Mesendoderm (in vitro differentiated cells): ENCODE measurements around the gene UQCRQ.
"Not testable (repeated sequence)": the region's sequence is repeated elsewhere in the genome, so short reads cannot be mapped to it uniquely, and the experiment has no call there.

Experiments
- DNase-seq: peaks from one replicate; pipeline ENCODE4 v3.0.0; 2013
- H2AK5ac ChIP-seq: 2 replicates; pipeline ENCODE4 v1.6.1; 2013; ENCODE audit warnings: low read length, inconsistent platforms
- H2BK120ac ChIP-seq: 2 replicates; pipeline ENCODE4 v1.6.1; 2013; ENCODE audit warnings: low read depth, mild to moderate bottlenecking, low read length, moderate library complexity, mixed read lengths
- H2BK15ac ChIP-seq: replicated peaks from 2 replicates; pipeline ENCODE4 v1.6.1; 2013; ENCODE audit warnings: low read depth, mild to moderate bottlenecking, moderate library complexity
- H2BK5ac ChIP-seq: 2 replicates; pipeline ENCODE4 v1.6.1; 2013; ENCODE audit warnings: low read length, inconsistent platforms
- H3K18ac ChIP-seq: 2 replicates; pipeline ENCODE4 v1.6.1; 2013; ENCODE audit warnings: mild to moderate bottlenecking, low read length, mixed read lengths
- H3K23ac ChIP-seq: one replicate; pipeline ENCODE4 v1.6.1; 2013; ENCODE audit warnings: low read length
- H3K27ac ChIP-seq: 2 replicates; pipeline ENCODE4 v1.5.1; 2013; ENCODE audit warnings: low read depth, mild to moderate bottlenecking, inconsistent platforms, low read length, moderate library complexity
- H3K27me3 ChIP-seq: 2 replicates; pipeline ENCODE4 v1.6.1; 2013; ENCODE audit warnings: low read length, control low read depth, mild to moderate bottlenecking, inconsistent platforms; ENCODE audit not compliant: insufficient read depth, poor library complexity
- H3K36me3 ChIP-seq: 2 replicates; pipeline ENCODE4 v1.6.1; 2013; ENCODE audit warnings: low read length, inconsistent platforms; ENCODE audit not compliant: control insufficient read depth, insufficient read depth
- H3K4ac ChIP-seq: one replicate; pipeline ENCODE4 v1.6.1; 2013; ENCODE audit warnings: low read depth, mild to moderate bottlenecking, low read length, moderate library complexity
- H3K4me1 ChIP-seq: 2 replicates; pipeline ENCODE4 v1.6.1; 2013; ENCODE audit warnings: low read depth, low read length, inconsistent platforms; ENCODE audit not compliant: control insufficient read depth
- H3K4me2 ChIP-seq: 2 replicates; pipeline ENCODE4 v1.6.1; 2013; ENCODE audit warnings: low read length
- H3K4me3 ChIP-seq: 2 replicates; pipeline ENCODE4 v1.5.1; 2013; ENCODE audit warnings: mild to moderate bottlenecking, low read length
- H3K56ac ChIP-seq: one replicate; pipeline ENCODE4 v1.6.1; 2013; ENCODE audit warnings: low read length
- H3K79me1 ChIP-seq: 2 replicates; pipeline ENCODE4 v1.6.1; 2013; ENCODE audit warnings: low read length, inconsistent platforms
- H3K79me2 ChIP-seq: 2 replicates; pipeline ENCODE4 v1.6.1; 2013; ENCODE audit warnings: mild to moderate bottlenecking, low read length; ENCODE audit not compliant: control insufficient read depth, insufficient read depth
- H3K9ac ChIP-seq: 2 replicates; pipeline ENCODE4 v1.6.1; 2013; ENCODE audit warnings: low read length, inconsistent platforms
- H4K5ac ChIP-seq: one replicate; pipeline ENCODE4 v1.6.1; 2013; ENCODE audit warnings: low read length
- H4K8ac ChIP-seq: one replicate; pipeline ENCODE4 v1.6.1; 2013; ENCODE audit warnings: low read depth, mild to moderate bottlenecking, control low read depth, low read length, moderate library complexity
- WGBS: extraction: QIAGEN DNeasy Blood & Tissue Kit; methylation state at CpG from one replicate; pipeline ENCODE4 v1.1.7; 2013; ENCODE audit warnings: low lambda C conversion rate, missing lambda C conversion rate; ENCODE audit not compliant: insufficient coverage; ENCODE audit errors: extremely low coverage; 5-methylcytosine and 5-hydroxymethylcytosine counted together

The UQCRQ gene

DNA sequence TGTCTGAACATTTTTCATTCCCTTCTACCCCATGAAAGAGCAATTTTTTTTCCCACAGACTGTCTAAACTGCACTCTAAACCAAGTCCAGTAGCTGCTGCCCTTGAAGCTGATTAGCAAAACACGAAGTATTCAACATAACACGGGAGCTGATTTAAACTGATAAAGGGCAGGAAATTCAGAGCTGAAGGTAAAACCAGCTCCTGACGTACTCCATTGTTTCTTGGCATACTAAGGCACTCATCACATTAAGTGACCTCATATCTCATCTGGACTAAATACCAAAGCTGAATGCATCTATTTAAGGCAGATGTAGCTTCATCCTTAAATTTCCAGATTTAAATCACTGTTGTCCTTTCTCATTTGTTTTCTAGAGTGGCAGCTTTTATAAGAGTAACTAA is 12.1 kb upstream of the UQCRQ start:
- no peaks in the 10 kb centered on the region for H3K36me3 ChIP-seq
- H3K79me1 ChIP-seq: no peaks in the 10 kb centered on the region
- H3K4ac ChIP-seq: no peak overlapping the region
- H3K18ac ChIP-seq: no peak overlapping the region
- no peak overlapping the region for H2BK120ac ChIP-seq
- no peak overlapping the region for H2BK15ac ChIP-seq
- no CpG with 5 or more reads among the region's 3 CpGs for WGBS
- no peak overlapping the region for H3K27ac ChIP-seq
- no peak overlapping the region for H2AK5ac ChIP-seq
- H3K79me2 ChIP-seq: no peaks in the 10 kb centered on the region
- H4K5ac ChIP-seq: no peak overlapping the region
- no peak overlapping the region for H3K56ac ChIP-seq
- DNase-seq: peak; percentile 56
- H3K4me3 ChIP-seq: no peak overlapping the region
- no peaks in the 10 kb centered on the region for H3K27me3 ChIP-seq
- H3K9ac ChIP-seq: no peak overlapping the region
- H3K23ac ChIP-seq: no peak overlapping the region
- no peak overlapping the region for H3K4me2 ChIP-seq
- no peak overlapping the region for H2BK5ac ChIP-seq
- H4K8ac ChIP-seq: no peak overlapping the region
- no peaks in the 10 kb centered on the region for H3K4me1 ChIP-seq

DNA sequence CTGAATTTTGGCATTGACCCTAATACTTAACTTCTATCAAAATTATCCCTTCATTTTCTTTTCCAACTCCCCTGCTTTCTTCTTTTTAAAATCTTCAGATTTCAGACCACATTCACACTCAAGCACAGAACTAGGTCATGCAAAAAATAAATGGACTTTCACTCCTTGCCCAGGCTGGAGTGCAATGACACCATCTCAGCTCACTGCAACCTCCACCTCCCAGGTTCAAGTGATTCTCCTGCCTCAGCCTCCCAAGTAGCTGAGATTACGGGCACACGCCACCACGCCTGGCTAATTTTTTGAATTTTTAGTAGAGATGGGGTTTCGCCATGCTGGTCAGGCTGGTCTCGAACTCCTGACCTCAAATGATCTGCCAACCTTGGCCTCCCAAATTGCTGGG is 11.4 kb upstream of the UQCRQ start:
- H3K27ac ChIP-seq, H2BK120ac ChIP-seq, H3K79me2 ChIP-seq, H3K36me3 ChIP-seq, DNase-seq, H2BK15ac ChIP-seq, H3K79me1 ChIP-seq, H2BK5ac ChIP-seq, H3K56ac ChIP-seq, H2AK5ac ChIP-seq, H3K4me1 ChIP-seq, H3K9ac ChIP-seq, H3K4ac ChIP-seq, H3K27me3 ChIP-seq, H4K5ac ChIP-seq, H3K4me3 ChIP-seq, H3K18ac ChIP-seq, H3K4me2 ChIP-seq, H3K23ac ChIP-seq, H4K8ac ChIP-seq: not testable (repeated sequence)
- WGBS: no CpG with 5 or more reads among the region's 5 CpGs

DNA sequence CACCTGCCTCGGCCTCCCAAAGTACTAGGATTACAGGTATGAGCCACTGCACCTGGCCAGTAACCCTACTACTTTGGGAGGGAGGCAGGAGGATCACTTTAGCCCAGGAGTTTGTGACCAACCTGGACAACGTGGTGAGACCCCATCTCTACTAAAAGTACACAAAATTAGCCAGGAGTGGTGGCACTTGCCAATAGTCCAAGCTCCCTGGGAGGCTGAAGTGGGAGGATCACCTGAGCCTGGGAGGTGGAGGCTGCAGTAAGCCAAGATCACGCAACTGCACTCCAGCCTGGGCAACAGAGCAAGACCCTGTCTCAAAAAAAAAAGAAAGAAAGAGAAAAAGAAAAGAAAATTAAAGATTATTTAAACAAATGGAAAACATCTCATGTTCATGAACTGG is 10.4 kb upstream of the UQCRQ start:
- WGBS: no CpG with 5 or more reads among the region's 3 CpGs
- no peaks in the 10 kb centered on the region for H3K79me1 ChIP-seq
- no peak overlapping the region for H3K4me2 ChIP-seq
- no peak overlapping the region for H3K56ac ChIP-seq
- no peak overlapping the region for H2BK15ac ChIP-seq
- H3K4ac ChIP-seq: no peak overlapping the region
- no peak overlapping the region for H3K27ac ChIP-seq
- H3K9ac ChIP-seq: no peak overlapping the region
- H3K18ac ChIP-seq: no peak overlapping the region
- H2AK5ac ChIP-seq: no peak overlapping the region
- no peaks in the 10 kb centered on the region for H3K27me3 ChIP-seq
- no peak overlapping the region for H4K5ac ChIP-seq
- no peak overlapping the region for H4K8ac ChIP-seq
- no peak overlapping the region for H3K4me3 ChIP-seq
- DNase-seq: no peak
- H3K79me2 ChIP-seq: no peaks in the 10 kb centered on the region
- no peaks in the 10 kb centered on the region for H3K4me1 ChIP-seq
- no peaks in the 10 kb centered on the region for H3K36me3 ChIP-seq
- H2BK5ac ChIP-seq: no peak overlapping the region
- H3K23ac ChIP-seq: no peak overlapping the region
- no peak overlapping the region for H2BK120ac ChIP-seq

DNA sequence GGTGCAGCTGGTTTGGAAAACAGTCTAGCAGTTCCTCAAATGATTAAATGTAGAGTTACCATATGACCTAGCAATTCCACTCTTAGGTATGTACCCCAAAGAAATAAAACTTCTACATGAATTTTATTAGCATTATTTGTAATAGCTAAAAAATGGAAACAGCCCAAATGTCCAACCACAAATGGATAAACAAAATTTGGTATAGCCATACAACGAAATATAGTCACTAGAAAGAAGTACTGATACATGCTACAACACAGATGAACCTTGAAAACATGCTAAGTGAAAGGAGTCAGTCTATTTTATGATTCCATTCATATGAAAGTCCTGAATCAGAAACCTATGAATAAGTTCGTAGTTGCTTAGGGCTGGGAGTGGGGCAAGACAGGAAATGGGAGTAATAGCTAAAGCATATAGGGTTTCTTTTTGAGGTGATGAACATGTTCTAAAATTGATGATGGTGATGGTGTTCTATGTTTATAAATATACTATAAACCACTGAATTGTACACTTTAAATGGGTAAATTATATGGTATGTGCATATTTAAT is 6.5 kb upstream of the UQCRQ start:
- H3K27ac ChIP-seq: no peak overlapping the region
- no peak overlapping the region for H3K4me3 ChIP-seq
- no peak overlapping the region for H3K23ac ChIP-seq
- H3K79me2 ChIP-seq: no peaks in the 10 kb centered on the region
- no peak overlapping the region for H3K4me2 ChIP-seq
- H3K56ac ChIP-seq: no peak overlapping the region
- H3K4me1 ChIP-seq: no peaks in the 10 kb centered on the region
- H3K79me1 ChIP-seq: no peaks in the 10 kb centered on the region
- H3K36me3 ChIP-seq: no peaks in the 10 kb centered on the region
- DNase-seq: no peak
- H2AK5ac ChIP-seq: no peak overlapping the region
- WGBS: no CpG with 5 or more reads among the region's 2 CpGs
- H2BK15ac ChIP-seq: no peak overlapping the region
- no peak overlapping the region for H3K4ac ChIP-seq
- no peak overlapping the region for H4K8ac ChIP-seq
- H4K5ac ChIP-seq: no peak overlapping the region
- H2BK120ac ChIP-seq: no peak overlapping the region
- H2BK5ac ChIP-seq: no peak overlapping the region
- H3K9ac ChIP-seq: no peak overlapping the region
- no peaks in the 10 kb centered on the region for H3K27me3 ChIP-seq
- H3K18ac ChIP-seq: no peak overlapping the region

DNA sequence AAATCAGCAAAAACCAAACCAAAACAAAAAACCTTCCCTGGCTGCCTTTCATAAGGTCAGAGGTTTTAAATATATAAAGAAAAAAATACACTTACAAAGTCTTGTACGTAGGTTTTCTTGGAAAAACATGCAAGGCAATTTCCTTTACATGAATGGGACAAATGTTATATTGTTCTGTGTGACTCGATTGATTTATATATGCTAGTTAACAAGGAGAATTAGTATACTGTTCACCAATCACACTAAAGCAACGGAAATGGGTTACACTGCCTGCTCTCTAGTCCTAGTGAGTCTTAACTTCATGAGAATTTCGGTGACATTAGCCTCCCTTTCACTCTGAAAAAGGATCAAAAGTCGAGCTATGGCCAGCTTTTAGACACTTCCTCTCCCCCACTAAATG is 5.7 kb upstream of the UQCRQ start:
- Histone ChIP-seq H3K23ac (no peak overlapping the region), H3K4me3 (no peak overlapping the region), H3K79me2 (no peaks in the 10 kb centered on the region), H3K4ac (no peak overlapping the region), H2BK5ac (no peak overlapping the region), H3K18ac (no peak overlapping the region), H4K8ac (no peak overlapping the region), H2BK15ac (no peak overlapping the region), H3K56ac (no peak overlapping the region), H2AK5ac (no peak overlapping the region), H3K36me3 (no peaks in the 10 kb centered on the region), H3K27ac (no peak overlapping the region), H3K79me1 (no peaks in the 10 kb centered on the region), H3K9ac (no peak overlapping the region), H3K27me3 (no peaks in the 10 kb centered on the region), H2BK120ac (no peak overlapping the region), H3K4me1 (peaks cover 2% of the 10 kb centered on the region), H3K4me2 (no peak overlapping the region), H4K5ac (no peak overlapping the region)
- no peak for DNase-seq
- WGBS: no CpG with 5 or more reads among the region's 5 CpGs

DNA sequence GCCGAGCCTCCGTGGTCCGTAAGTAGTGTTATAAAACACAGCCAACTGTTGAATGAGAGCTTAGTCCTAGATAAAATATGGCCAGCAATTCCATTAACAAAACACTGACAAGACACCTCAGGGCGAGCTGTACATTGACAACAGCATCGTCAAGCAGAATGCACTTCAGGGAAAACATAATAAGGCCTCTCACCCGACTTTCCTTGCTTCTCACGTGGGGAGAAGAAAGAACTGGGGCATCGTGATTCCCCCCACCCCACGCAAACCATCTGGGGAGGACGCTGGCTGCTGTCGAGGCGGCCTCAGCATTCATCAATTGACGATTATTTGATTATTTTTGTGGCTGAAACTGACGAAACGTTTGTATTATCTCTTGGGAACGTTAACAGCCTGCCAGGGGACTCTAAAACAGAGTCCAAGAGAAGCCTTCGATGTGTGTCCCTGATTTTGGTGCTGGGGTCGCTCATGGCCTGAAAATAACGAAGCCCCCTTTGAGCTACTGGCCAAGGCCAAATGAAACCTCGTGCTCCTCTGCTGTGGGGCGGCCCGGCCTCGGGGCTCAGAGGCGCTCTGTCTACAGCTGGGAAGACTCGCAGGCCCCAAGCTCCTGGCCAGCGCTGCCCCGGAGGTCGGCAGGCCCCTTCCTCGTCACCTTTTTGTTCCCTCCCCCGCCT is 637 bp upstream of the UQCRQ start:
- no peak overlapping the region for H2BK120ac ChIP-seq
- WGBS: no CpG with 5 or more reads among the region's 30 CpGs

More for the DNA sequence above, 637 bp upstream of the UQCRQ start:
- Histone ChIP-seq H4K5ac (peak overlapping the region; percentile 77), H3K56ac (peak overlapping the region; percentile 80), H3K18ac (peak overlapping the region; percentile 31), H2AK5ac (no peak overlapping the region), H4K8ac (no peak overlapping the region), H3K79me1 (peaks cover 9% of the 10 kb centered on the region), H3K36me3 (peaks cover 2% of the 10 kb centered on the region), H3K4me1 (peaks cover 2% of the 10 kb centered on the region), H3K23ac (no peak overlapping the region), H3K79me2 (peaks cover 11% of the 10 kb centered on the region), H3K27me3 (no peaks in the 10 kb centered on the region), H3K4me3 (peak overlapping the region; percentile 5), H2BK5ac (peak overlapping the region; percentile 15), H3K4me2 (peak overlapping the region; percentile 45), H3K27ac (peak overlapping the region; percentile 70), H2BK15ac (no peak overlapping the region), H3K4ac (no peak overlapping the region), H3K9ac (peak overlapping the region; percentile 77)
- no peak for DNase-seq
